SJSA1 (cell line): Measurements from ENCODE around the gene MCM8. TPM values are rescaled to one million over a fixed set of nuclear protein-coding genes. Genes with fewer than 3 reads are reported as not detected.

Source experiments
- DNase-seq, 2 experiments: peaks; one replicate each; pipeline ENCODE4 v3.0.0-alpha.2; 2015 to 2020; ENCODE audit warnings: low spot score in 2 of 2, low read depth in 1 of 2
- H3K27ac ChIP-seq: fragments of 250-450 bp; sonication (Bioruptor Pico); 2 replicates; pipeline ENCODE4 v1.5.1; 2020; ENCODE audit warnings: mild to moderate bottlenecking, moderate library complexity
- H3K27me3 ChIP-seq: fragments of 250-450 bp; sonication (Bioruptor Pico); replicated peaks from 2 replicates; pipeline ENCODE4 v1.5.1; 2020; ENCODE audit warnings: mild to moderate bottlenecking, moderate library complexity
- H3K36me3 ChIP-seq: fragments of 250-450 bp; sonication (Bioruptor Pico); 2 replicates; pipeline ENCODE4 v1.5.1; 2020; ENCODE audit warnings: mild to moderate bottlenecking
- H3K4me1 ChIP-seq: fragments of 250-450 bp; sonication (Bioruptor Pico); replicated peaks from 2 replicates; pipeline ENCODE4 v1.6.1; 2021; ENCODE audit warnings: mild to moderate bottlenecking
- H3K4me3 ChIP-seq: fragments of 250-450 bp; sonication (Bioruptor Pico); 2 replicates; pipeline ENCODE4 v1.5.1; 2020; ENCODE audit warnings: mild to moderate bottlenecking
- H3K9me3 ChIP-seq: fragments of 250-450 bp; sonication (Bioruptor Pico); replicated peaks from 2 replicates; pipeline ENCODE4 v1.5.1; 2020; ENCODE audit warnings: mild to moderate bottlenecking
- total RNA-seq: library from RNA; depleted of rRNA; stranded (reverse); fragments of >200 nt; shearing (Covaris generic); gene quantifications from 2 replicates; pipeline ENCODE4 v1.2.3, GENCODE V29; 2014; rRNA removed

The MCM8 gene
- total RNA-seq: 38.3 and 38.9 TPM in 2 replicates

DNA sequence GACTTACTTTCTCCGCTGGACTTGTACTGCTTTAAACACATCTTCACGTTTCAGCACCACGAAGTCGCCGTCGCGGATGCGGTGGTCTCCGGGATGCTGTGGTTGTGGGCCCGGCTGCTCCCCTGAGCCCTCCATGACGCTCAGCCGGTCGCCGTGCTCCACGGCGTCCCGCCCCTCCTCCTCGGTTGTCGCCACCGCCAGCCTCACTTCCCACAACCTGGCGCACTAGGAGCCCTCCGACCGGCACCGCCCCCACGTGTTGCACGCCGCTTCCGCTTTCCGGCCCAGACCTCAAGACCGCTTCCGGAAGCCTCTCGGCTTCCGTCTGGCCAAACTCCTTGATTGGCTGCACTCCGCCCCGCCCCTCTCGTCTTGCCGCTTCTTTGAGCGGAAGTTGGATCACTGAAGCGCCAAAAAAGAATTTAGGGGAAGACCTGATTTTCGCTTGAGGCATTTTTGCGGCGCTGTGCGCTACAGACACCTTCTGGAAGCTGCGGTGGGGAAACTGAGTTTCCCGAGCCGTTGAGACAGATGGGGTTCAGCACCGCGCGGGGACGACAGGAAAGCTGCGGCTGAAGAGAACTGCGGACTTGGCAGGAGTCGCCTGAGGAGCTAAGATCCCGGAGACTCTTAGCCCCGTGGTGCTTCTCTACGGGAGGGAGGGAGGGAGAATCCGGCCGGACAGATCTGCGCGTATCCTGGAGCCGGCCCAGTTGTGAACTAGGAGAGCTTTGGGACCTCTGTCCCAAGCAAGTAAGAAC lies at the start of gene MCM8, which contains the start of gene TRMT6:
Gene MCM8, plus strand, starts transcription at position 382 of the 761 bp plus-strand sequence. CDS start 1,364 bp downstream, outside the sequence.
Gene TRMT6, minus strand, starts transcription at position 263 of the 761 bp plus-strand sequence. Its CDS starts 128 bp downstream, at position 135.
- Histone ChIP-seq H3K27ac (peak within 1 kb of the TSS; percentile 65), H3K4me3 (peak within 1 kb of the TSS; percentile 73), H3K9me3 (no peaks in the 10 kb centered on the region), H3K36me3 (peaks cover 62% of the 10 kb centered on the region), H3K4me1 (peaks cover 11% of the 10 kb centered on the region; the same call in 1 of the 2 replicates), H3K27me3 (no peaks in the 10 kb centered on the region)
- DNase-seq: peak; percentile 93 to 97

DNA sequence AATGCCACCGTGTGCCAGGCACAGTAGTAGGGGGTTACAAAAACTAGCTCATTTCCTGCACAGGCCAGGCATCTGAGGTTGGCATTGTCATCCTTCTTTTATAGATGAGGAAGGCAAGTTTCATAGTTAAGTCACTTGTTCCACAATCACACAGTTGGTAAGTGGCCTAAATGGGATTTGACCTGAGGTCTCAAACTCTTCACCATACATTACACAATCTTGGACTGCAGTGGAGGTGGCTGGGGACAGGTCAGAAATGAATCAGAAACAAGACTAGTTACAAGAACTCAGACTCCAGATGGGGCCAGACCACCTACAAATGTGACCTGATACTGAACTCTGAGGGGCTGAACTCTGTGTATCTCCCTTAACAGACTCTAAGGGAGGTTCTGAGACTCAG lies 49.5 kb upstream of the MCM8 start:
- Histone ChIP-seq H3K27me3 (peaks cover 9% of the 10 kb centered on the region; the same call in 1 of the 2 replicates), H3K4me3 (no peak overlapping the region), H3K9me3 (0 out of 2 replicates have a peak, but pooled peaks cover 2% of the 10 kb centered on the region)

DNA sequence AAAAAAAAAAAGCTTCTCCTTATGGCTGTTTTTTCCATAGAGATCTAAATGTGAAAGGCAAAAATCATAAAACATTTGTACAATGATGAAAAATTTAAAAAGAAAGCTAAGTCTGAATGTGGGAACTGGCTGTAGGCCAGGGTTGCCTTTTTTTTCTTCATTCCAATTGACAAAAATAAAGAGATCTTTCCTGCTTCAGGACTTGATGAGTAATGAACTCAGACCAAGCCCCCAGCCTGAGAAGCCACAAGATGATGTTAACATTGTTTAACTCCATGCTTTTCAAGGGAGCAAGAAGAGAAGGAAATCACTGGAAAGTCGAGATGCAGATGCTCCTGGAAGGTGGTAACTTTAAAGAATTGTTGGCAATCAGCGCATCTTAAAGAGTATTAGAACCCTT lies 41.5 kb upstream of the MCM8 start:
- Histone ChIP-seq H3K4me1 (peaks cover 3% of the 10 kb centered on the region), H3K9me3 (no peaks in the 10 kb centered on the region), H3K27ac (no peak overlapping the region), H3K4me3 (no peak overlapping the region), H3K36me3 (no peaks in the 10 kb centered on the region), H3K27me3 (peaks cover 16% of the 10 kb centered on the region)
- DNase-seq: no peak

More for the DNA sequence above, 49.5 kb upstream of the MCM8 start:
- Histone ChIP-seq H3K27ac (no peak overlapping the region), H3K36me3 (no peaks in the 10 kb centered on the region), H3K4me1 (no peaks in the 10 kb centered on the region)
- DNase-seq: no peak

DNA sequence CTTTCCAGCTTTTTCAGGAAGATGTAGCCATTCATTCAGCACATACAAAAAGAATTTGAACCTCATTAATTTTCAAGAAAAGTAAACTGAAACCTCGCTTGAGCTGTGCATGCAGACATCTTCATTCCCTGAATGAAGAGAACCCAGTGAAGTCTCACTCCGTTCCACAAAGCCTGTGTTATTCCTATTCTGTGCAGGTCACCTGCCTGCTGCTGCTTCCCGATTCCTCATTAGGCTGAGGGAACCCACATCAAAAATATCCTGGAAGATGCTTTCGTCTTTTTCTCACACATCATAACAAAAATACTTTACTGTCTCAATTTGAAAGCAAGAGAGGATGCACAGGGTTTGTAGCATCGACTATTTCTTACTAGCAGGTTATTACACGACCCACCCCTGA lies 40.3 kb upstream of the MCM8 start:
- Histone ChIP-seq H3K27ac (no peak overlapping the region), H3K4me3 (no peak overlapping the region), H3K4me1 (peaks cover 3% of the 10 kb centered on the region), H3K36me3 (no peaks in the 10 kb centered on the region), H3K9me3 (no peaks in the 10 kb centered on the region), H3K27me3 (peaks cover 16% of the 10 kb centered on the region)
- DNase-seq: no peak

DNA sequence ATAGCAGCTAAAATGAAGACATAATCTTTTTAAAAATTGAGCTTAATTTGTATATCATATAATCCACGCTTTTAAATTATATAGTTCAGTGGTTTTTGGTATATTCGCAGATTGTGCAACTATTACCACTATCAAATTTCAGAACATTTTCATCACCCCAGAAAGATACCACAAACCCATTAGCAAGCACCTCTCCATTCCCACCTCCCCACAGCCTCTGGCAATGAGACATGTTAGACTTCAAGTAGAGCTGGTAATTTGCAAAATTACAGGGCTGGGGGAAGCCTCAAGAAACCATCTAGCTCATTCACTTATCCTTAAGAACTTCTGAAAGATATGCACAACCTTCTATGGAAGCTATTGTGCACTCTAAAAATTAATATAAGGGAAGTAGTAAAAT lies 37.3 kb upstream of the MCM8 start:
- H3K4me1 ChIP-seq: peaks cover 3% of the 10 kb centered on the region
- H3K36me3 ChIP-seq: no peaks in the 10 kb centered on the region
- no peak overlapping the region for H3K4me3 ChIP-seq
- no peak overlapping the region for H3K27ac ChIP-seq
- peaks cover 16% of the 10 kb centered on the region for H3K27me3 ChIP-seq
- H3K9me3 ChIP-seq: no peaks in the 10 kb centered on the region
- no peak for DNase-seq

DNA sequence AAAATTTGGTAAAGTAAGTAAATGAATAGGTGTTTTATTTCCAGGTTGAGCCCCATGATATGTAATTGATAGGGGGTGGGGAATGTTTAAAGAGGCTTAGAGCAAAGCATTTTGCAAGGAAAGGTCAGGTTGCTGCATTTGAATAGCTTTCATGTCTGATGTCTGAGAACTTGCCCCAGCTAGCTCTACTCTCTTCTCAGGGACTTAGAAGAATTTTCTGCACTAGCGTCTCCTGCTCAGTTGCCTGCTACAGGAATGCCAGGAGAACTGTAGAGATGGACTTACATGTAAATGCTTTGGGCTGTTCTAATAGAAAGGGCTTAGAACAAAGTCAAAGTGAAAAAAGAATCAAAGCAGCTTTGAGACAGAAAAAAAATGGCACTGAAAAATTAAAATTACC lies 35.6 kb upstream of the MCM8 start:
- no peak for DNase-seq
- Histone ChIP-seq H3K27ac (no peak overlapping the region), H3K36me3 (no peaks in the 10 kb centered on the region), H3K4me3 (no peak overlapping the region), H3K4me1 (peaks cover 15% of the 10 kb centered on the region), H3K27me3 (peaks cover 16% of the 10 kb centered on the region), H3K9me3 (no peaks in the 10 kb centered on the region)

DNA sequence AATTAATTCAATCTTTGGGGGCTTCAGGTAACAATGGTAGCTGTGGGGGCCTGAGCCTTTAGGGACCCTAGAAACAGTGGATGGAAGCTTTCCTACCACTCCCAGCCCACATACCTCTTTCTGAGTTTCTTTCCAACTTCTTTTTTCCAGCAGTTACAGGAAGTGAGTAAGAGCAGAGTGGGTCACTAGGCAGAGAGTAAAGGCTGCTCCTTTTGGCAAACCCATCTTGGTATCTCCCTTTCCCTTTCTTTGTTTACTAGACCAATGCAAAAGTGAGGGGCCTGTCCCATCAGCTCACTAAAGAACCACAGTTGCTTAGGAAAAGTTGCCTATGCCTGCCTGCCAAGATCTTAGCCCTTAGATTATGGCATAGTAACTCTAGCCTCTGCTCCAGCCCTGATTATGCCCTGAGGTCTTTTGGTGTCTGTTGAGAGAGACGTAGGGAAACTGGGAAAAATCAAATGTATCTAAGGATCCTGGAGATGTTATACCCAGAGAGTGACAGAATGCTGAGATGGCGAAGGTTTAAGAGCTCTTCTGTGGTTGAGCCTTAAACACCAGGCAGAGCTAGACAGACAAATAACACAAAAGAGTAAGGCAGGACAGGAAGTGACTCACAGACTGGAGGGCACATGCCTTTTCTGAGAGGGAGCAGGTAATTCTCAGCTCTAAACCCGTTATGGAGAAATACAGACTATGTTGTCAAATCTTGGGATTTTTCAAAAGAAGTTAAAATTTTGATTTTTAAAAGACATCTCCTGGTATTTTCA lies 31.4 kb upstream of the MCM8 start:
- no peak overlapping the region for H3K4me3 ChIP-seq
- H3K4me1 ChIP-seq: peaks cover 15% of the 10 kb centered on the region
- H3K9me3 ChIP-seq: no peaks in the 10 kb centered on the region
- H3K27ac ChIP-seq: peak overlapping the region; percentile 38; the same call in 1 of the 2 replicates
- no peaks in the 10 kb centered on the region for H3K36me3 ChIP-seq
- peak in 1 of 2 experiments; percentile 18 for DNase-seq
- no peaks in the 10 kb centered on the region; the same call in 1 of the 2 replicates for H3K27me3 ChIP-seq

DNA sequence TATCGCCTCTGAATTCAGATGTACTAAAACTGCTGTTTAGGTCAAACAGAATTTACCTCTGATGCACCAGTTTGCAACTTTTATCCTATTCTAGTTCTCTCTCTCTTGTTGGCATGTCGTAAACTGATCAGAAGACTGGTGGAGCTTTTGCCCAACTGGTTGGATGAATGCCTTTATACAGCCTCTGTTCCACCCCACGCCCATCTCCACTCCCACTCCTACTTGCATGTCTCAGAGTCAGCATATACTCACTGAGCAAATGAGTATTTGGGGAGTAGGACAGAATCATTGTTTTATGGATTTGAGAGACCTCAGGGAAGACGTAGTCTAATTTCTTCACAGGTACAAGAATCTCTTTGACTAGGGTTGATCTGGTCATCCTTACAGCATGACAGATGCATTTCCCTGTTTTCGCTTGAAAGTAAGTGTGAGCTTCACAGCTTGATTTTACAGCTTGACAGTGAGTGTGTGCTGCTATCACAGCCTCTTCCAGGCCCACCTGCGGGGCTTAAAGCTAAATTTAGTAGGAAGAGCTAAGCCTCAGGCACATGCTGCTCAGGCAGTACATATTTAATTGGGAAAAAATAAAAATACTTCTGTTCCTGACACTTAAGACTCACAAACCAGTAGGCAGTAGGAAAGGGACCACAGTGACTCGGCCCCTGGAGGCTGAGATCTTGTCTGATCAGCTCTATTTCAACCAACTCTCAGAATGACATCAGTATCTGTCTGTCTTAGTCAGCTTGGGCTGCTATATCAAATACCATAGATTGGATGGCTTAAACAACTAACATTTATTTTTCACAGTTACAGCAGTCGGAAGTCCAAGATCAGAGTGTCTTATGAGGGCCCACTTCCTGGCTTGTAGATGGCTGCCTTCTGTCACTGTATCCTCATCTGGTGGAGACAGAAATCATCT lies 30.6 kb upstream of the MCM8 start:
- Histone ChIP-seq H3K36me3 (no peaks in the 10 kb centered on the region), H3K27me3 (no peaks in the 10 kb centered on the region; the same call in 1 of the 2 replicates), H3K9me3 (no peaks in the 10 kb centered on the region), H3K4me1 (peaks cover 15% of the 10 kb centered on the region), H3K27ac (no peak overlapping the region), H3K4me3 (no peak overlapping the region)
- no peak for DNase-seq

DNA sequence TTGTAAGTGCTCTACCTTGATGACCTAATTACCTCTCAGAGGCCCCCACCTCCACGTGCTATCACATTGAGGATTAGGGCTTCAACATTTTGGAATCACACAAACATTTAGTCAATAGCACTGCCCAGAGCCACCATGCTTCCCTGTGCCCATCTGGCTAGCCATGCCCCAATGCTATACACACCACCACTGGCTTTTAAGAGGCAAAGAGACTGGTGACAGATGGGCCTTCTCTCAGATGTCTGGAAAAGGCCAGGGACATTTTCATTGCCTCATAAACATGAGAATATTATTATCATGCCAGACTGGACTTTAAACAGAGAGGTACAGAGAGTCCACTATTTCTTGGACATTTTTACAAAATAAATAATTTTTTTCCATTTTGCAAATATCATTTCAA lies 29.9 kb upstream of the MCM8 start:
- Histone ChIP-seq H3K36me3 (no peaks in the 10 kb centered on the region), H3K27me3 (no peaks in the 10 kb centered on the region; the same call in 1 of the 2 replicates), H3K4me3 (no peak overlapping the region), H3K27ac (no peak overlapping the region), H3K9me3 (no peaks in the 10 kb centered on the region), H3K4me1 (peaks cover 15% of the 10 kb centered on the region)
- DNase-seq: no peak

DNA sequence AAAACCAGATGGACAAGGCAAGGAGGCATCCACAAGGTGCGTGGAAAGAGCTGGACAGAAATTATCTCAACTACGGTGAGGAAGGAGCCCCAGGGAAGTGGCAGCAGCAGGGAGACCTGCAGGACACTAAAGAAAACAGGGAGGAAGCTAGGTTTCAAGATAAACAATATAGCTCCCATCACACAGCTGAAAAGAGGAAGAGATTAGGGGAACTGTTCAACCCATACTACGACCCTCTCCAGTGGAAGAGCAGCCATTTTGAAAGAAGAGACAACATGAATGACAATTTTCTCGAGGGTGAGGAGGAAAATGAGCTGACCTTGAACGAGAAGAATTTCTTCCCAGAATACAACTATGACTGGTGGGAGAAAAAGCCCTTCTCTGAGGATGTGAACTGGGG lies 27.0 kb upstream of the MCM8 start:
- Histone ChIP-seq H3K27me3 (no peaks in the 10 kb centered on the region; the same call in none of the 2 replicates), H3K9me3 (no peaks in the 10 kb centered on the region), H3K27ac (no peak overlapping the region), H3K4me1 (peaks cover 15% of the 10 kb centered on the region), H3K4me3 (no peak overlapping the region), H3K36me3 (no peaks in the 10 kb centered on the region)
- no peak for DNase-seq

DNA sequence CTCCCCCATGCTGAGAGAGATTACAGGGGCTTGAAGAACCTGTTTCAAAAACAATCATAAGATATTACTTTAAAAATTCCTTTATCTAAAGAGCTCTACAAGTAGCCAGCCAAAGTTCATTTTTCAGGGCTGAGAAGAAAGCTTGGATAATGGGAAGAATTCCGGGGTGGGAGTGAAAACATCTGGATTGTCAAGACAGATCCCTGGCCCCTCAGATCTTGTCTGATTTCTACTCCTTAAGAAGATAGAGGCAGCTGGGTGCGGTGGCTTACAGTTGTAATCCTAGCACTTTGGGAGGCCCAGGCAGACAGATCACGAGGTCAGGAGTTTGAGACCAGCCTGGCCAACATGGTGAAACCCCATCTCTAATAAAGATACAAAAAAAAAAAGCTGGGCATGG lies 24.9 kb upstream of the MCM8 start:
- Histone ChIP-seq H3K36me3 (no peaks in the 10 kb centered on the region), H3K27ac (no peak overlapping the region), H3K9me3 (no peaks in the 10 kb centered on the region), H3K4me3 (no peak overlapping the region), H3K4me1 (no peaks in the 10 kb centered on the region), H3K27me3 (no peaks in the 10 kb centered on the region; the same call in 1 of the 2 replicates)
- DNase-seq: no peak

DNA sequence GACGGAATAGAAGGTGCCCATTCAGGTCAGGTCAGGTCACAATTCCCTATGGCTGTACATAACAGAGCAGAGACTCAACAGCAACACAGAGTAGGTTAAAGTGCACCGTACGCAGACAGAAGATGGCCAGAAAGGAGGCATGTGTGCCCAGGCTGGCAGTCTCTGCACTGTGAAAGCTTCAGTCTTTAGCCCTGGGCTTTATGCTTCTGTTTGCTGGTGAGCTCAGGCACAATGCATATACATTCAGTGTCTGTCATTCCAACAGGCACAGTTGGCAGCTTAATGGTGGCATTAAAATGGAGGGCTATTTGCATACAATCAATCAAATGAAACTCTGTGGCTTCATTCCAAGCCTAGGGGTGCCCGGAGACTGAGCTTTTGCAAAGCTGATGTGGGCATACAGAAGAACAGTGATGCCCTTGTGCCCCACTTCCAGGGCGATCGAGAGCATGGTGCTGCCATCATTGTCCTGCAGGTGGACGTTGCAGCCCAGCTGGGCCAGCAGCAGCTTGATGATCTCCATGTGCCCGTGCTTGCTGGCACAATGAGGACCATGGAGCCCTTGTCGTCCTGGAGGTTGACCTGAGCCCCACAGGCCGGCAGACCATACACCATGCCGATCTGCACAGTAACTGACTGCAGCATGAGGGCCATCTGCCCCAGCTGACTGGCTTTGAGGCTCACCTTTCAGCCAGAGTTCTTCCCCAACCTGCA lies 22.5 kb upstream of the MCM8 start:
- Histone ChIP-seq H3K27ac (no peak overlapping the region), H3K4me1 (no peaks in the 10 kb centered on the region), H3K9me3 (no peaks in the 10 kb centered on the region), H3K4me3 (no peak overlapping the region), H3K36me3 (no peaks in the 10 kb centered on the region), H3K27me3 (peaks cover 6% of the 10 kb centered on the region)
- no peak for DNase-seq
